Esophagus muscularis mucosa (tissue), 3 donors: ENCODE measurements around the gene ALDOA.

Source experiments
- CTCF ChIP-seq, 3 experiments: fragments of 200-600 bp in 2 of 3; fragments of 450-650 bp in 1 of 3; sonication (generic) in 2 of 3; IDR thresholded peaks; one replicate each; pipeline ENCODE4 v1.5.1; 2017 to 2019; ENCODE audit warnings: antibody characterized with exemption in 3 of 3, mild to moderate bottlenecking in 2 of 3, moderate library complexity in 1 of 3
- POLR2A ChIP-seq: fragments of 450-650 bp; IDR thresholded peaks from one replicate; pipeline ENCODE4 v1.6.1; 2017; ENCODE audit warnings: antibody characterized with exemption, moderate library complexity, mild to moderate bottlenecking, low read depth

GRCh38 chr16:30068333-30068732, 2.8 kb downstream of the ALDOA start:
- TF ChIP-seq CTCF (IDR thresholded peaks at IDR 0.05) (no peak), POLR2A (no peak)
